ENCODE data around the gene MST1.

MST1 gene

GRCh38 chr3:49724586-49724985 lies 35.3 kb upstream of the MST1 start:
- Histone ChIP-seq H3K36me3 (ENCODE audit: control insufficient read depth, insufficient read depth, low read length) (peaks cover 60% of the 10 kb centered on the region), H3K9me3 (ENCODE audit: control insufficient read depth, low read length) (no peaks in the 10 kb centered on the region), H3K27ac (ENCODE audit: low read depth, low read length, severe bottlenecking) (peak overlapping the region; percentile 99), H3K4me1 (ENCODE audit: control insufficient read depth, insufficient read depth, low read length, poor library complexity, severe bottlenecking) (peaks cover 9% of the 10 kb centered on the region), H3K4me3 (ENCODE audit: extremely low read depth, insufficient read depth, low read length, poor library complexity, severe bottlenecking) (peak overlapping the region; percentile 100)
- 50% methylated on average over 2 of the region's 6 CpGs; no CpG with 5 or more reads in 1 of the 2 experiments for WGBS, 2 experiments (ENCODE audit: insufficient coverage in 2 of 2)

- Histone ChIP-seq H3K9me3 (ENCODE audit: control insufficient read depth, low read length) (no peaks in the 10 kb centered on the region), H3K4me1 (ENCODE audit: control insufficient read depth, insufficient read depth, low read length, poor library complexity, severe bottlenecking) (peaks cover 9% of the 10 kb centered on the region), H3K36me3 (ENCODE audit: control insufficient read depth, insufficient read depth, low read length) (peaks cover 60% of the 10 kb centered on the region), H3K4me3 (ENCODE audit: extremely low read depth, insufficient read depth, low read length, poor library complexity, severe bottlenecking) (peak within 1 kb of the TSS; percentile 100), H3K27ac (ENCODE audit: low read depth, low read length, severe bottlenecking) (peak within 1 kb of the TSS; percentile 99)
- WGBS, 2 experiments (ENCODE audit: insufficient coverage in 2 of 2), result 1 to 2% methylated on average over 98 to 102 of the region's 102 CpGs
These were observed 34.6 kb upstream of the MST1 start, which contains the start of gene GMPPB for GRCh38 chr3:49723628-49724551. Gene GMPPB, minus strand, starts transcription at chr3:49723951. Its CDS starts 225 bp downstream, at chr3:49723726.

GRCh38 chr3:49723296-49723627 lies 34.0 kb upstream of the MST1 start:
- H3K4me1 ChIP-seq (ENCODE audit: control insufficient read depth, insufficient read depth, low read length, poor library complexity, severe bottlenecking), result peaks cover 9% of the 10 kb centered on the region
- 1 to 3% methylated on average over 19 to 20 of the region's 20 CpGs for WGBS, 2 experiments (ENCODE audit: insufficient coverage in 2 of 2)
- no peaks in the 10 kb centered on the region for H3K9me3 ChIP-seq (ENCODE audit: control insufficient read depth, low read length)
- peaks cover 62% of the 10 kb centered on the region for H3K36me3 ChIP-seq (ENCODE audit: control insufficient read depth, insufficient read depth, low read length)
- peak overlapping the region; percentile 100 for H3K4me3 ChIP-seq (ENCODE audit: extremely low read depth, insufficient read depth, low read length, poor library complexity, severe bottlenecking)
- peak overlapping the region; percentile 99 for H3K27ac ChIP-seq (ENCODE audit: low read depth, low read length, severe bottlenecking)

GRCh38 chr3:49722896-49723295 lies 33.6 kb upstream of the MST1 start:
- Histone ChIP-seq H3K36me3 (ENCODE audit: control insufficient read depth, insufficient read depth, low read length) (peaks cover 62% of the 10 kb centered on the region), H3K9me3 (ENCODE audit: control insufficient read depth, low read length) (no peaks in the 10 kb centered on the region), H3K27ac (ENCODE audit: low read depth, low read length, severe bottlenecking) (peak overlapping the region; percentile 99), H3K4me1 (ENCODE audit: control insufficient read depth, insufficient read depth, low read length, poor library complexity, severe bottlenecking) (peaks cover 9% of the 10 kb centered on the region), H3K4me3 (ENCODE audit: extremely low read depth, insufficient read depth, low read length, poor library complexity, severe bottlenecking) (peak overlapping the region; percentile 100)
- WGBS, 2 experiments (ENCODE audit: insufficient coverage in 2 of 2), result 82 to 86% methylated on average over 8 of the region's 8 CpGs

GRCh38 chr3:49721896-49722781 lies 32.9 kb upstream of the MST1 start:
- Histone ChIP-seq H3K4me1 (ENCODE audit: control insufficient read depth, insufficient read depth, low read length, poor library complexity, severe bottlenecking) (peaks cover 9% of the 10 kb centered on the region), H3K4me3 (ENCODE audit: extremely low read depth, insufficient read depth, low read length, poor library complexity, severe bottlenecking) (peak overlapping the region; percentile 100), H3K27ac (ENCODE audit: low read depth, low read length, severe bottlenecking) (no peak overlapping the region), H3K36me3 (ENCODE audit: control insufficient read depth, insufficient read depth, low read length) (peaks cover 55% of the 10 kb centered on the region), H3K9me3 (ENCODE audit: control insufficient read depth, low read length) (no peaks in the 10 kb centered on the region)
- WGBS, 2 experiments (ENCODE audit: insufficient coverage in 2 of 2), result 95 to 98% methylated on average over 16 to 23 of the region's 26 CpGs

GRCh38 chr3:49721596-49721895 lies 32.3 kb upstream of the MST1 start:
- 87 to 94% methylated on average over 6 to 9 of the region's 9 CpGs for WGBS, 2 experiments (ENCODE audit: insufficient coverage in 2 of 2)
- Histone ChIP-seq H3K9me3 (ENCODE audit: control insufficient read depth, low read length) (no peaks in the 10 kb centered on the region), H3K4me3 (ENCODE audit: extremely low read depth, insufficient read depth, low read length, poor library complexity, severe bottlenecking) (no peak overlapping the region), H3K4me1 (ENCODE audit: control insufficient read depth, insufficient read depth, low read length, poor library complexity, severe bottlenecking) (peaks cover 9% of the 10 kb centered on the region), H3K27ac (ENCODE audit: low read depth, low read length, severe bottlenecking) (no peak overlapping the region), H3K36me3 (ENCODE audit: control insufficient read depth, insufficient read depth, low read length) (peaks cover 54% of the 10 kb centered on the region)

GRCh38 chr3:49720855-49721595 lies 31.8 kb upstream of the MST1 start:
- 98 to 100% methylated on average over 4 of the region's 4 CpGs for WGBS, 2 experiments (ENCODE audit: insufficient coverage in 2 of 2)
- H3K27ac ChIP-seq (ENCODE audit: low read depth, low read length, severe bottlenecking), result no peak overlapping the region
- H3K36me3 ChIP-seq (ENCODE audit: control insufficient read depth, insufficient read depth, low read length), result peaks cover 54% of the 10 kb centered on the region
- H3K4me3 ChIP-seq (ENCODE audit: extremely low read depth, insufficient read depth, low read length, poor library complexity, severe bottlenecking), result no peak overlapping the region
- peaks cover 9% of the 10 kb centered on the region for H3K4me1 ChIP-seq (ENCODE audit: control insufficient read depth, insufficient read depth, low read length, poor library complexity, severe bottlenecking)
- H3K9me3 ChIP-seq (ENCODE audit: control insufficient read depth, low read length), result no peaks in the 10 kb centered on the region

- Histone ChIP-seq H3K27ac (ENCODE audit: low read depth, low read length, severe bottlenecking) (peak within 1 kb of the TSS; percentile 49), H3K4me3 (ENCODE audit: extremely low read depth, insufficient read depth, low read length, poor library complexity, severe bottlenecking) (peak within 1 kb of the TSS; percentile 39), H3K4me1 (ENCODE audit: control insufficient read depth, insufficient read depth, low read length, poor library complexity, severe bottlenecking) (peaks cover 5% of the 10 kb centered on the region), H3K9me3 (ENCODE audit: control insufficient read depth, low read length) (no peaks in the 10 kb centered on the region), H3K36me3 (ENCODE audit: control insufficient read depth, insufficient read depth, low read length) (peaks cover 44% of the 10 kb centered on the region)
- WGBS, 2 experiments (ENCODE audit: insufficient coverage in 2 of 2), result 13 to 14% methylated on average over 43 to 48 of the region's 50 CpGs
These were observed 30.1 kb upstream of the MST1 start, which contains the start of gene AMIGO3 for GRCh38 chr3:49719214-49719884. Gene AMIGO3, minus strand, starts transcription at chr3:49719684. Its CDS starts 219 bp downstream, at chr3:49719465.

- no peaks in the 10 kb centered on the region for H3K9me3 ChIP-seq (ENCODE audit: control insufficient read depth, low read length)
- H3K27ac ChIP-seq (ENCODE audit: low read depth, low read length, severe bottlenecking), result no peak overlapping the region
- peaks cover 5% of the 10 kb centered on the region for H3K4me1 ChIP-seq (ENCODE audit: control insufficient read depth, insufficient read depth, low read length, poor library complexity, severe bottlenecking)
- WGBS, 2 experiments (ENCODE audit: insufficient coverage in 2 of 2), result 61 to 76% methylated on average over 31 to 33 of the region's 33 CpGs
- peak overlapping the region; percentile 39 for H3K4me3 ChIP-seq (ENCODE audit: extremely low read depth, insufficient read depth, low read length, poor library complexity, severe bottlenecking)
- H3K36me3 ChIP-seq (ENCODE audit: control insufficient read depth, insufficient read depth, low read length), result peaks cover 44% of the 10 kb centered on the region
These were observed 29.6 kb upstream of the MST1 start for GRCh38 chr3:49718858-49719213.
